A549 (cell line): Measurements from ENCODE around the gene GZMM. TPM values are rescaled to one million over a fixed set of nuclear protein-coding genes. Genes with fewer than 3 reads are reported as not detected.

Source experiments
- ATAC-seq, 2 experiments: fragments of 200-7000 bp in 1 of 2; fragments of >200 bp in 1 of 2; cut with Nextera tagmentation in 1 of 2; cut with Tn5 transposase in 1 of 2; 3 replicates each; pipeline versions ENCODE4 v1.8.0 to v1.9.1; 2018 to 2020; ENCODE audit warnings: mild to moderate bottlenecking in 1 of 2, moderate library complexity in 1 of 2
- CTCF ChIA-PET: fragments of 300-600 bp; sonication (Branson Sonifier 250); formaldehyde crosslinking; extraction: SDS; loops from one replicate; lab custom pipeline; 2021; ENCODE audit warnings: antibody characterized with exemption, inconsistent platforms; lab: Yijun Ruan, JAX
- POLR2A ChIA-PET: fragments of 350-600 bp; formaldehyde crosslinking; extraction: SDS; loops from one replicate; lab custom pipeline; 2021; ENCODE audit warnings: antibody characterized with exemption, inconsistent platforms; lab: Yijun Ruan, JAX
- DNase-seq, 2 experiments: peaks; one replicate each; pipeline versions ENCODE4 v3.0.0 to v3.0.0-alpha.2; 2011 to 2016; ENCODE audit warnings: low read depth in 1 of 2, low spot score in 1 of 2
- FAIRE-seq: peaks from 2 replicates; lab custom pipeline; 2011; peaks lifted over from hg19 to GRCh38; lab: Jason Lieb, UNC
- H3K27ac ChIP-seq, 2 experiments: fragments of >200 bp; sonication (Bioruptor Twin); formaldehyde crosslinking; 3 replicates each; pipeline ENCODE4 v1.5.1; 2016 to 2017
- H3K4me1 ChIP-seq: fragments of >200 bp; sonication (Bioruptor Twin); formaldehyde crosslinking; 3 replicates; pipeline ENCODE4 v1.6.1; 2016
- H3K4me2 ChIP-seq: fragments of >200 bp; sonication (Bioruptor Twin); formaldehyde crosslinking; 3 replicates; pipeline ENCODE4 v1.6.1; 2016
- H3K4me3 ChIP-seq: fragments of >200 bp; sonication (Bioruptor Twin); formaldehyde crosslinking; 3 replicates; pipeline ENCODE4 v1.5.1; 2016
- H3K9me3 ChIP-seq: fragments of >200 bp; sonication (Bioruptor Twin); formaldehyde crosslinking; 3 replicates; pipeline ENCODE4 v1.6.1; 2016
- BCL3 ChIP-seq: fragments of >200 bp; sonication (Bioruptor Twin); formaldehyde crosslinking; IDR thresholded peaks from 3 replicates; pipeline ENCODE4 v1.6.1; 2016
- CTCF ChIP-seq: fragments of >200 bp; sonication (Bioruptor Twin); formaldehyde crosslinking; IDR thresholded peaks from 3 replicates; pipeline ENCODE4 v1.5.1; 2016
- E2F6 ChIP-seq: IDR thresholded peaks from 2 replicates; pipeline ENCODE4 v1.6.1; 2012; ENCODE audit warnings: low read depth, borderline replicate concordance
- ESRRA ChIP-seq: fragments of 150-350 bp; IDR thresholded peaks from 2 replicates; pipeline ENCODE4 v1.6.1; 2014; ENCODE audit warnings: mild to moderate bottlenecking, low read length, borderline replicate concordance
- FOXS1 ChIP-seq: fragments of 250-450 bp; sonication (Bioruptor Pico); IDR thresholded peaks from 2 replicates; pipeline ENCODE4 v1.5.0; 2020; ENCODE audit warnings: mild to moderate bottlenecking, moderate library complexity
- HES2 ChIP-seq: fragments of >200 bp; sonication (Bioruptor Twin); formaldehyde crosslinking; IDR thresholded peaks from 2 replicates; pipeline ENCODE4 v1.6.1; 2016
- HEYL ChIP-seq: fragments of 250-450 bp; sonication (Bioruptor Pico); IDR thresholded peaks from 2 replicates; pipeline ENCODE4 v1.8.0; 2021; ENCODE audit warnings: mild to moderate bottlenecking, moderate library complexity
- HMGXB4 ChIP-seq: fragments of 250-450 bp; sonication (Bioruptor Pico); IDR thresholded peaks from 2 replicates; pipeline ENCODE4 v1.5.0; 2021; ENCODE audit warnings: mild to moderate bottlenecking, moderate library complexity, borderline replicate concordance
- KDM5A ChIP-seq: fragments of 200-600 bp; sonication (generic); IDR thresholded peaks from 2 replicates; pipeline ENCODE4 v1.6.1; 2016; ENCODE audit warnings: antibody characterized with exemption, mild to moderate bottlenecking
- MAFK ChIP-seq: fragments of 450-650 bp; IDR thresholded peaks from 2 replicates; pipeline ENCODE4 v1.6.1; 2014; ENCODE audit not compliant: partially characterized antibody
- MAZ ChIP-seq: fragments of 150-350 bp; IDR thresholded peaks from 2 replicates; pipeline ENCODE4 v1.6.1; 2014; ENCODE audit warnings: antibody characterized with exemption, low read depth, low read length, borderline replicate concordance
- PHF8 ChIP-seq: fragments of 200-600 bp; sonication (generic); IDR thresholded peaks from 2 replicates; pipeline ENCODE4 v1.6.1; 2016; ENCODE audit warnings: low read depth, mild to moderate bottlenecking, antibody characterized with exemption, moderate library complexity, borderline replicate concordance
- POLR2A ChIP-seq: IDR thresholded peaks from 2 replicates; pipeline ENCODE4 v1.6.1; 2012; ENCODE audit warnings: mild to moderate bottlenecking, low read length
- RAD21 ChIP-seq, 2 experiments: fragments of >200 bp in 1 of 2; sonication (Bioruptor Twin) in 1 of 2; formaldehyde crosslinking in 1 of 2; IDR thresholded peaks in 1 of 2; conservative IDR thresholded peaks in 1 of 2; 2 replicates in 1 of 2; 3 replicates in 1 of 2; pipeline ENCODE4 v1.6.1; 2012 to 2018; ENCODE audit warnings: inconsistent platforms in 1 of 2
- REST ChIP-seq: fragments of 200-600 bp; sonication (generic); IDR thresholded peaks from 2 replicates; pipeline ENCODE4 v1.6.1; 2016; ENCODE audit warnings: antibody characterized with exemption, mild to moderate bottlenecking, moderate library complexity
- RFX5 ChIP-seq: fragments of 450-650 bp; IDR thresholded peaks from 2 replicates; pipeline ENCODE4 v1.7.1; 2014; ENCODE audit warnings: antibody characterized with exemption, mild to moderate bottlenecking, moderate library complexity
- SREBF2 ChIP-seq: fragments of 450-650 bp; IDR thresholded peaks from 2 replicates; pipeline ENCODE4 v1.6.1; 2014; ENCODE audit warnings: mild to moderate bottlenecking, moderate library complexity
- USF2 ChIP-seq: fragments of 450-650 bp; IDR thresholded peaks from 2 replicates; pipeline ENCODE4 v1.6.1; 2014; ENCODE audit warnings: antibody characterized with exemption
- WGBS: methylation state at CpG from one replicate; pipeline ENCODE4 v1.1.6; 2017; ENCODE audit errors: missing lambda C conversion rate; 5-methylcytosine and 5-hydroxymethylcytosine counted together
- polyA plus RNA-seq, 4 experiments: library from polyadenylated mRNA; depleted of rRNA in 3 of 4; stranded (reverse); fragments of >200 nt; fragmentation: RNase III in 1 of 4; extraction: RNeasy Plus Mini Kit Qiagen cat#74134 plus additional on column Dnase treatment in 1 of 4; gene quantifications; 2 replicates in 3 of 4; 3 replicates in 1 of 4; pipeline ENCODE4 v1.2.3, GENCODE V29; 2011 to 2017

GZMM gene
- polyA plus RNA-seq, 2 of the 4 experiments (the other 2 are of a cell fraction): not detected

GRCh38 chr19:495402-496111 lies 48.3 kb upstream of the GZMM start:
- CTCF ChIA-PET: interaction anchor here (0.7 to 1.9 kb wide), 5 partner anchors 9 to 112 kb away, joined by 3 to 17 read pairs (median 5); partner anchors contain the start of gene TPGS1
- Histone ChIP-seq H3K9me3 (no peaks in the 10 kb centered on the region), H3K4me2 (0 out of 3 replicates have a peak overlapping the region, but pooled peaks have one; percentile 32), H3K4me3 (no peak overlapping the region), H3K27ac (peak overlapping the region in 1 of 2 experiments; percentile 60; a peak in 2 of 6 replicates), H3K4me1 (peaks cover 5% of the 10 kb centered on the region; the same call in 1 of the 3 replicates)
- peak; percentile 54 to 79; a peak in 5 of 6 replicates for ATAC-seq
- no peak for FAIRE-seq
- 43% methylated on average over 7 of the region's 32 CpGs for WGBS
- POLR2A ChIA-PET: interaction anchor here (1.0 kb wide), 1 partner anchor 11 kb away, joined by 3 read pairs; no protein-coding TSS in a partner anchor
- no peak for TF ChIP-seq POLR2A
- TF ChIP-seq MAZ: no peak
- TF ChIP-seq RAD21 (conservative IDR thresholded peaks at IDR 0.05 in 1 of 2, IDR thresholded peaks at IDR 0.05 in 1 of 2): peak; percentile 21 to 31; a peak in 3 of 5 replicates
- TF ChIP-seq CTCF: peak; percentile 49
- TF ChIP-seq ESRRA: no peak
- TF ChIP-seq, all 56 proteins: peak for 2
- DNase-seq: peak; percentile 49 to 86

GRCh38 chr19:496112-496665 lies 47.7 kb upstream of the GZMM start, which contains the start of gene MADCAM1:
TSS of gene MADCAM1 (plus strand) at chr19:496486. CDS start at chr19:496500, 14 bp downstream.
- CTCF ChIA-PET: interaction anchor here (0.9 to 1.9 kb wide), 4 partner anchors 8 to 25 kb away, joined by 4 to 17 read pairs (median 6); partner anchors contain the start of gene TPGS1
- WGBS: 13% methylated on average over 10 of the region's 33 CpGs
- TF ChIP-seq USF2: no peak

GRCh38 chr19:496986-497385 lies 46.9 kb upstream of the GZMM start:
- Histone ChIP-seq H3K27ac (no peak overlapping the region; a peak in 1 of 6 replicates), H3K9me3 (no peaks in the 10 kb centered on the region), H3K4me1 (peaks cover 5% of the 10 kb centered on the region; the same call in 1 of the 3 replicates), H3K4me3 (no peak overlapping the region), H3K4me2 (peak overlapping the region; percentile 74)
- no peak for FAIRE-seq
- ChIA-PET POLR2A (interaction anchor here (0.7 kb wide), 1 partner anchor 31 kb away, joined by 7 read pairs; no protein-coding TSS in a partner anchor), CTCF (no interaction called here)
- no peak for DNase-seq
- WGBS: no CpG with 5 or more reads among the region's 18 CpGs
- TF ChIP-seq BCL3 (no peak), SREBF2 (no peak), REST (no peak), E2F6 (no peak), PHF8 (no peak), MAZ (no peak), MAFK (no peak), KDM5A (no peak), HEYL (CRISPR knock-in tag) (no peak), FOXS1 (no peak), HES2 (no peak), POLR2A (no peak), RFX5 (no peak), HMGXB4 (CRISPR knock-in tag) (no peak)
- ATAC-seq: no peak

More at GRCh38 chr19:496112-496665, 47.7 kb upstream of the GZMM start, which contains the start of gene MADCAM1:
- Histone ChIP-seq H3K4me1 (peaks cover 5% of the 10 kb centered on the region; the same call in 1 of the 3 replicates), H3K9me3 (no peaks in the 10 kb centered on the region), H3K27ac (peak within 1 kb of the TSS in 1 of 2 experiments; percentile 76; a peak in 3 of 6 replicates), H3K4me2 (peak within 1 kb of the TSS; percentile 74), H3K4me3 (peak within 1 kb of the TSS; percentile 29; the same call in 1 of the 3 replicates)
- ATAC-seq (no peak), DNase-seq (no peak), FAIRE-seq (no peak)
- POLR2A ChIA-PET: interaction anchor here (1.0 kb wide), 1 partner anchor 10 kb away, joined by 3 read pairs; no protein-coding TSS in a partner anchor
